Measurements from ENCODE around the gene SYT1. TPM values are rescaled to one million over a fixed set of nuclear protein-coding genes. Genes with fewer than 3 reads are reported as not detected.

The SYT1 gene
- total RNA-seq, 1 donor from 2014 or later, result 1.1 TPM

GRCh38 chr12:79291711-79292110 is 427.1 kb downstream of the SYT1 start:
- no peak for DNase-seq (ENCODE audit: low read depth)

DNA sequence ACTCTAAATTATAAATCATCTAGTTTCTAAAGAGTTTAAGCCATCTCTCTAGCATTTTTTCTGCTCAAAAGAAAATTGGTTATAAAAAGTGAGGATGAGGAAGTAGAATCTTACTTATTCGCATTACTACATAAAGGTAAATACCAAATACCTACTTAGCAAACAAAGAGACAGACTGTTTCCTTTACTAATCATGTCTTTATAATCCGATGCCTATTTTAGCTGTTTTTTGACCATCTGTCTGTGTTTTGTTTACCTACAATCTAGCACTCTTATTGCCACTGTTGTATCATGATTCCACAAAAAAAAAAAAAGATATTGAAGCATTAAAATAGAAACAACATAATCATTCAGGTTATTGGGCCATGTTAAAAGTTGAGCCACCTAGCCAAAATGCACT is 430.0 kb downstream of the SYT1 start:
- no peak for DNase-seq (ENCODE audit: low read depth)

DNA sequence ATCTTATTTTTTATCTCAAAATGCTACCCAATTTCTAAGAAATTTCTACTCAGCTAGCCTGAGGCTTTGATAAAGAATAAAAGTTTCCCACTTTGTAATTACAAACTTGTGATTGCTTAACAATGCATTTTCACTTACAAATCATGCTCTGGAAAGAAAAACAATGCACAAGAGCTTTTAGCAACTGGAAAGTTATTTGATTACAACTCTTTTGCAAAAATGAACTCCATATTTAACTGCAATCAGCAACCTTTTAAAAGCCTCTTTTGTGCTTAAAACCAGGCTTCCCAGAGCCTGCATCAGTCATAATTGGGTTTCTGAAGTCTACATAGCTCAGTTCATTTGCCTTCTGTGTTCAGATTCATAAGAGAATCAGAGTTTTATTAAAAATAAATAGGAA is 431.0 kb downstream of the SYT1 start:
- peak; percentile 6 for DNase-seq (ENCODE audit: low read depth)

DNA sequence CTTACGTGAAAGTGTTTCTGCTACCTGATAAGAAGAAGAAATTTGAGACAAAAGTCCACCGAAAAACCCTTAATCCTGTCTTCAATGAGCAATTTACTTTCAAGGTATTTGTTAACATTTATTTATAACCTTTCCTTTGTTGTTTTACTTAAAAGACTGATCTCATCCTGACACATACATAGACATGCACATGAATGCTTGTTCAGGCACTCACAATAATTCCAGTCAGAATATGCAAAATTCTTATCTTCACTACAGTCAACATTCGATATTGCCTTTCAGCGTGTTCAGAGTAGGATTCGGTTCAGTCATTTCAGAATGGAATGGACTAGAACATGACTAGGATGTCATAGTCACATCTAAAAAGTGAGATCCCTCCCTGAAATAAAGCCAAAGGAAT is 431.6 kb downstream of the SYT1 start:
- DNase-seq (ENCODE audit: low read depth), result no peak

DNA sequence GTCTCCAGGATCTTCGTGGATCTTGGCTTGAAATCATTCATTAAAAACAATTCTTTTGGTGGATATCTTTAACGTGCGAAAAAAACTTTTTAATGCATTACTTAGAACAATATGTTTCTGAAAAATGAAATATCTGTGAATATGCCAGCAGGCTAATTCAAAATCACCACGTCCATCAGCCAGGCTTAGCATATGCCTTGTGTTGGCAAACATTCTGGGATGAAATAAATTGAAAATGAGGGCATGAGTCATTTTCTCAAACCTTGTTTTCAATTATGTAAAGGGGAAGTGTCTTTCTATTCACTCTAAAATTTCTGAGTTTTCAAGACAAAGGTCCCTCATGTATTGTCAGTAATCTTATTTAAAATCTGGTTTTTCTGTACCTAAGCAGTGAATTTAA is 432.3 kb downstream of the SYT1 start:
- no peak for DNase-seq (ENCODE audit: low read depth)

GRCh38 chr12:79298506-79298905 is 433.9 kb downstream of the SYT1 start:
- DNase-seq (ENCODE audit: low read depth), result no peak

GRCh38 chr12:79299447-79300198 is 435.0 kb downstream of the SYT1 start:
- DNase-seq (ENCODE audit: low read depth), result no peak

DNA sequence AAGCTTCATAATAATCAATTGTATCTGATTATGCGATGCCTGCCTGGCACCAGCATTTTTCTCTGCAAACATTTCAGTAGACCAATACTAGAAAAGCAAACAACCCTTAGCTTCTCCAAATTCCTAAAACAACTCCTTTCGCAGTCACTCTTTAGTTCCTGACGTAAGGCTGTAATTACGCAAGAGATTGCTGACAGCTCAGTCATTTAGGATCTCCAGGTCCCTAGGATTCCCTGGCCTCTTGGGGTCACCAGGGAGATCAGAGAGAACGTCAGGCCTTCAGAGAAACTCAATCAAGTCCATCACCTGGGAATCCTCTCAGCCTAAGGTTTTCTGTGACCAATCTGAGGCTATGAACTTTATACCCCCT is 435.6 kb downstream of the SYT1 start:
- no peak for DNase-seq (ENCODE audit: low read depth)

DNA sequence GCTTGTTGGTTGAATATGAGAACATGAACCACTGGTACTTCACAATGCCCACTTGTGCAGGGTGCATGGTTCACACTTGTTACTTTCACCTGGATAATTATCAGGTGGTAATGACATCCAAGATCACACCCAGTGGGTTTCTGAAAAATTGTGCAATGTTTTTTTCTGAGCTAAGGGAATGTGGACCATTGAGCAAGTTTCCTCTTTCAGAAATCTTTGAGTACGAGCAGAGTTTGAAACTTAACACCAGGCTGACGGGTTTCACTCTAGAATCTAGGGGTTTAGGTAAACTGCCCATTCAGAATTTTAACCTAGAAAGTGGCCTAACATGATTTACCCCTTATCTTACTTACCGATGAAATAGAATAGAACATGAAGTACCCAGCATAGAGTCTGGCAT is 436.6 kb downstream of the SYT1 start:
- no peak for DNase-seq (ENCODE audit: low read depth)

- no peak for DNase-seq (ENCODE audit: low read depth)
Observed at GRCh38 chr12:79302162-79302814, 437.7 kb downstream of the SYT1 start.

GRCh38 chr12:79307340-79307739 is 442.8 kb downstream of the SYT1 start:
- no peak for DNase-seq (ENCODE audit: low read depth)

- DNase-seq (ENCODE audit: low read depth), result no peak
Observed at GRCh38 chr12:79309039-79309438, 444.5 kb downstream of the SYT1 start.

- DNase-seq (ENCODE audit: low read depth), result no peak
Observed at GRCh38 chr12:79317179-79317847, 452.7 kb downstream of the SYT1 start.

DNA sequence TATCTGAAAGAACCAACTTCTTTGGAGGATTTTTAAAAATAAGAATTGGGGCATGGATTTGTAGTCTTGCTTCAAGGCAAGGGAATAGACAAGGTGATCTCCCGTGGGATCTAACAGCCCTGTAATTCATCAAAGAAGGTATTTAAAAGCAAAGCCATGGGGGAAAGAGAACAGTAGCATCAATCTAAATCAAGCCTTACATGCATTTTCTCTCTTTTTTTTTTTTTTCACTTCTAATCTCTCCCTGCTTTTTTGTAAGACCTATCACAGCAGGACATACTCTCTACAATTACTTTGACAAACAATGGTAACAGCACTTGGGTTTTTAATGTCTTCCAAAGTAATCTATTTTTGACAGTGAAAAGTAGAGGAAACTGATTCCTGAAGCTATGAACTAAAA is 458.3 kb downstream of the SYT1 start:
- no peak for DNase-seq (ENCODE audit: low read depth)

DNA sequence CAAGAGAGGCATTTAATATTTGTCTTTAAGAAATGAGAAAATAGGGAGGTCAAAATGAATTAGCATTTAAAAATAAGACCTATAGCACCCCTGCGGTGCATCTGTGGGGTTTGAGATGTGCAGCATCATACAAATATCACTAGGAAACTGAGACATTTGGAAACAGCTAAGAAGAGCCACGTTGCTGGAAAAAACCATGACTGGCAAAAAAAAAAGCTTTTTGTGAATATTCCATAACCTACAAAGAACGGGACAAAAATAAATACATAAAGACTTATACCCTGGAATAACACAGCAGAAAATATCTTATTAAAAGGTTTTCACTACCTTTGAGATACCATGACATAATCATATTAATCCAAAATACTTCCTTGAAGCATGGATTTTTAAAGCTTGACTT is 460.0 kb downstream of the SYT1 start:
- no peak for DNase-seq (ENCODE audit: low read depth)

DNA sequence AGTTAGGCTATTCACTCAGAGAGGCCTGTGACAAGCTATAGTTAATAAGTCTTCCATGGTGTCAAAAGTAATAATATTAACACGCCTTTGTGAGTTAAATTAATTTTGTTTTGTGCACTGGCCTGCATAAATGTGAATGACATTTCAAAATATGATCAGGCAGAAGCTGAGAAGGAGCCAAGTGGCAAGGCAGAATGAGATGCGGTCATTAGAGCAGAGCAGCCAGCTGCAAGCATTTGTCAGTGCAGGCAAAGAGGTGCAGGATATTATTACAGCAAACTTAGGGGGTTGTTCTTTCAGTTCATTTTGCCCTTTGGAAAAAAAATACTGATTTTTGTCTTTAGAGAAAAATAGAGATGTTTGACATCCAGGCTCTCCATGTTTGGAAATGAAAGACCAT is 461.6 kb downstream of the SYT1 start:
- no peak for DNase-seq (ENCODE audit: low read depth)

GRCh38 chr12:79326663-79327062 is 462.1 kb downstream of the SYT1 start:
- DNase-seq (ENCODE audit: low read depth), result peak; percentile 22

DNA sequence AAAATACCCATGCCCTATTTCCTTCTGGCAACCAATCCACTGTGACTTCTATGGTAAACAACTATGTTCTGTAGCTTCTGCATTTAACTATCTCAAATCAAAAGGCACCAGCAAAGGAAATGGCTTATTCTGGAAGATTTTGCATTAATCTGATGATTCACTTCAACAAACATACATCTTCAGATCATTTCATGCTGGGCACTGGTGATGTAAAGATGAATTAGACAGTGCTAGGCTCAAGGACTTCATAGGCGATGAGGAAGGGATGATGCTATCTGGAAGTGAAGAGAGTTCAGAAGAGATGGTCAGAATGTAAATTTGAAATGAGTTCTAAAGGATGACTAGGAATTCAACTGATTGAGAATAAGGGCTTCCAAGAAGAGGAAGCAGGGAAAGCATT is 462.9 kb downstream of the SYT1 start:
- no peak for DNase-seq (ENCODE audit: low read depth)

DNA sequence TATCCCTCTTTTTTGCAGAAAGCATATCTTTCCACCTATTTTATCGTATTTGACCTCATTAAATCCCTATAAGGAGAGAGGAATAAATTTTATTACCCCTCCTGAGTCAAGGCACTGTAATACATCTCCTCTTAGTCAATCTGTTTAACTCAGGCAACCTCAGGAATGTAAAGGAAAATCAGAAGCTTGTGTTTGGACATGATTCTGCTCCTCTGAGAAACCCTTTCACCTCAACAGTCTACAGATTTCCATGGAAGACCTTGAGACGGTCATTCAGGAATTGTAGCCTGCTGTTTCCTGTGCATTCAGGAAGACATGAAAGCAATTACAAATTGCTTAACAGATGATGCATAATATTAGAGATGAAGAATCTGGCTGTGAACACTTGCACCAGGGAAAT is 465.4 kb downstream of the SYT1 start:
- no peak for DNase-seq (ENCODE audit: low read depth)

DNA sequence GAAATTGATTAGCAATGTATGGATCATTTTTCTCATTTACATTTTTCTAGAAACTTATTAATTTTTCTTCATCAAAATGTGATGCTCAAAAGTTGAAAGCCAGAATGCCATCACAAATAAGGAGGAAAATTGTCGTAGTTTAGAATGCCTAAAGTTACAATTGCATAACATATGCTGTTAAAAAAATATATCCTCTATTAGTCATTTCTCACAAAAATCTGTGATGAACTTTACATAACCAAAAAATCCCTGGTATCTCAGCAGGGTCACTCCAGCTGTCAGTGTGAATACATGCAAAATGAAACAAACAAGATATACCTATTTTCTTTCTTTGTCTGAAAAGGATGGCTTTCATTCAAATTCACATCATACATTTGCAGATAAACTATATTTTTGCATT is 467.3 kb downstream of the SYT1 start:
- DNase-seq (ENCODE audit: low read depth), result no peak

DNA sequence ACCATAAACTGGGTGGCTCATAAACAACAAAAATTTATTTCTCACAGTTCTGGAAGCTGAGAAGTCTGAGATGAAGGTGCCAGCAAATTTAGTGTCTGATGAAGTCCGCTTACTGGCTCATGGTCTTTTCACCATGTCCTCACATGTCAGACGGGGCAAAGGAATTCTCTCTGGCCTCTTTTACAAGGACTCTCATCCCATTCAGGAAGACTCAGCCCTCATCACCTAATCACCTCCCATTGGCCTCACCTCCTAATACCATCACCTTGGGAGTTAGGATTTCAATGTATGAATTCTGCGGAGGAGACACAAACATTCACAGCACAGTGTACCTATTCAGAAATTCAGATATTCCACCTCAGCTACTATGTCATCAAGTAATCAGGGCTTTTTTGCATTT is 468.6 kb downstream of the SYT1 start:
- DNase-seq (ENCODE audit: low read depth), result no peak

DNA sequence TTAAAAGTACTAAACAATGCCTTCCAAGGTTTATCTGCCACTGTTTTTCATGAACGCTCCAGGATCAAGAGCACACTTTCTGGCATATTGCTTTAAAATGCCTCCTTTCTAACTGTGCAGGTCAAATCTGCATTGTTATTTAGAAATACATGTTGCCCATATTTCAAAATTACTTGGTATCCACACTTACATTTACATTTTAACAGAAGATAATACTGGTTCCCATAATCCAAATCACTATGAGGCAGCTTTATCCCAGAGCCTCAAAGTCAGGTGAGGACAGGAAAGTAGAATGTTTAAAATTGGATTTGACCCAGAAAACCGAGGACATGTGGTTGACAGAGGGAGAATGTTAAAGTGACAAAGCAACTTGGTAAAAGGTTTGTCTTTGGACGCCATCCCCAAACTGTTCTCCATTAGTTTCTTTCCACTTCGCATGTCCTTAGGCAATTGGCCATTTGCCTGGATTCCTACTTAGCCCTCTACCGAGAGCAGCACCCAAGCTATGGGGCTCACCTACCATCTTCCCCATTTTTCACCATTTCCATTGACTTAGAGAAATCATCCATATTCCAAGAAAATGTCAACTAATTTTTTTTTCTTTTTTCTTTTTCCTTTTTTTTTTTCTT is 473.2 kb downstream of the SYT1 start:
- DNase-seq (ENCODE audit: low read depth), result no peak
